Lower leg skin (tissue), 3 donors: Measurements from ENCODE around the gene CCDC40.

Experiments
- CTCF ChIP-seq, 3 donors: fragments of 450-650 bp; IDR thresholded peaks; one replicate each; pipeline ENCODE4 v1.5.1; 2016; ENCODE audit warnings: antibody characterized with exemption in 3 of 3, mild to moderate bottlenecking in 3 of 3, moderate library complexity in 2 of 3
- POLR2A ChIP-seq, 2 donors: fragments of 450-650 bp; IDR thresholded peaks; one replicate each; pipeline ENCODE4 v1.6.1; 2016 to 2017; ENCODE audit warnings: antibody characterized with exemption in 2 of 2, mild to moderate bottlenecking in 1 of 2, moderate library complexity in 1 of 2

- no peak for TF ChIP-seq POLR2A (IDR thresholded peaks at IDR 0.05)
- no peak for TF ChIP-seq CTCF (IDR thresholded peaks at IDR 0.05)
Measured at GRCh38 chr17:80002070-80002641, 34.3 kb upstream of the CCDC40 start.
